Activated CD4-positive, alpha-beta T cell treated with anti-CD3 and anti-CD28 coated beads for 36 hours (primary cell): ENCODE measurements around the gene FILIP1. TPM values are rescaled to one million over a fixed set of nuclear protein-coding genes. Genes with fewer than 3 reads are reported as not detected.

Experiments
- ATAC-seq: fragments of 200-7000 bp; cut with Tn5 transposase; one replicate; pipeline ENCODE4 v1.10.0; 2021; ENCODE audit warnings: mild to moderate bottlenecking, moderate library complexity
- CTCF ChIA-PET: fragments of 350-600 bp; sonication (Branson Sonifier 250); formaldehyde crosslinking; loops from one replicate; lab custom pipeline; 2021; ENCODE audit warnings: antibody characterized with exemption; lab: Charles Lee
- POLR2A ChIA-PET: fragments of 350-600 bp; sonication (Branson Sonifier 250); formaldehyde crosslinking; loops from one replicate; lab custom pipeline; 2021; ENCODE audit warnings: antibody characterized with exemption, inconsistent platforms; lab: Charles Lee
- DNase-seq: peaks from one replicate; pipeline ENCODE4 v3.0.0-alpha.2; 2020
- H3K27ac Mint-ChIP-seq: one replicate; pipeline ENCODE4 v1.8.0; 2021; ENCODE audit warnings: mixed read lengths
- H3K27me3 Mint-ChIP-seq: one replicate; pipeline ENCODE4 v1.8.0; 2021; ENCODE audit warnings: mixed read lengths
- H3K36me3 Mint-ChIP-seq: one replicate; pipeline ENCODE4 v1.8.0; 2021; ENCODE audit warnings: low read depth, mixed read lengths
- H3K4me1 Mint-ChIP-seq: one replicate; pipeline ENCODE4 v1.8.0; 2021; ENCODE audit warnings: mixed read lengths
- H3K4me3 Mint-ChIP-seq: one replicate; pipeline ENCODE4 v1.8.0; 2021; ENCODE audit warnings: mild to moderate bottlenecking, moderate library complexity, mixed read lengths
- H3K9me3 Mint-ChIP-seq: one replicate; pipeline ENCODE4 v1.8.0; 2021; ENCODE audit warnings: low read depth, mixed read lengths
- intact Hi-C, 2 experiments: fragments of 100-400 bp; cut with DNase I in 1 of 2; cut with micrococcal nuclease in 1 of 2; formaldehyde crosslinking; loops; one replicate each; pipeline versions ENCODE4 v1.14.2 to v1.15.1; 2022 to 2024; cut with DNase I, micrococcal nuclease
- microRNA-seq: library from miRNA; unstranded; fragments of <30 nt; microRNA quantifications from one replicate; pipeline ENCODE4 v1.2.0, GENCODE V29; 2021; ENCODE audit warnings: borderline replicate concordance
- total RNA-seq, 2 experiments: library from RNA; stranded (reverse); gene quantifications; one replicate each; pipeline ENCODE4 v1.2.3, GENCODE V29; 2021

FILIP1 gene
- total RNA-seq, 2 experiments from 2014 or later: not detected

- Mint-ChIP-seq H3K36me3 (peaks cover 4% of the 10 kb centered on the region), H3K4me1 (no peaks in the 10 kb centered on the region), H3K4me3 (no peak overlapping the region), H3K27me3 (peaks cover 12% of the 10 kb centered on the region), H3K27ac (no peak overlapping the region), H3K9me3 (no peaks in the 10 kb centered on the region)
- intact Hi-C loops: no loop called here
- ChIA-PET CTCF (interaction anchor here (0.6 kb wide), 1 partner anchor 790 kb away, joined by 3 read pairs; no protein-coding TSS in a partner anchor), POLR2A (interaction anchor here (0.5 to 0.7 kb wide), 2 partner anchors 62 to 225 kb away, joined by 3 to 4 read pairs; no protein-coding TSS in a partner anchor)
- ATAC-seq (no peak), DNase-seq (no peak)
Measured at GRCh38 chr6:75249837-75250236, 243.8 kb downstream of the FILIP1 start.

GRCh38 chr6:75246386-75246785, 247.2 kb downstream of the FILIP1 start:
- intact Hi-C loops: no loop called here
- CTCF ChIA-PET: no interaction called here
- peaks cover 7% of the 10 kb centered on the region for H3K36me3 Mint-ChIP-seq
- ATAC-seq (no peak), DNase-seq (no peak)
- no peak overlapping the region for H3K27ac Mint-ChIP-seq
- no peaks in the 10 kb centered on the region for H3K9me3 Mint-ChIP-seq
- peaks cover 12% of the 10 kb centered on the region for H3K27me3 Mint-ChIP-seq
- POLR2A ChIA-PET: no interaction called here
- no peak overlapping the region for H3K4me3 Mint-ChIP-seq
- H3K4me1 Mint-ChIP-seq: peaks cover 17% of the 10 kb centered on the region

DNA sequence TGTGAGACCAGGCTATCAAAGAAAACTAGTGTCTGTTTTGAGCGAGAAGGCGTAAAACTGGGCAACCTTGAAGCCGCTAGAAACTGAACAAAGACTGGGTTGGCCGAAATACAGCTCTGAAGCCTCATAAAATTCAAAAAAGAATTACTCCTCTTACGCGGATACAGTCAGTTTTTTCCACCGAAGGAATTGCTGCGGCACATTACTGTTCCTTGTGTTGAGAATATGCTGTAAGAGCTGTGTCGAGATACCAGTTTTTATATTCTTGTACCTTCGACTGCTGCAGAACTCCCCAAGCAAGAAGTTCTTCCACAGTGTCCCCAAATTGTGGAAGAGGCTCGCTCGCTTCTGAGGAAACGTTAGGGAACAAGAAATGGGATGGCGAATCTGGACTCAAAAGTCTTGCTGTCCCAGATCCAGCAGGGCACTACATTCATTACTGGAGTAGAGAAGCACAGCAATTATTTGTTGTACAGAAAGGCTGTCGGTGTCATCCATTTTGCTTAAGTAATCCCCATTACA, 249.5 kb downstream of the FILIP1 start:
- DNase-seq (no peak), ATAC-seq (no peak)
- intact Hi-C loops: loop anchor here (1.0 to 5.0 kb wide), 3 partner anchors 22 to 1722 kb away; partner anchors contain the start of genes EEF1A1 (in 2 of the 2) and SENP6 (in 1 of the 2)
- POLR2A ChIA-PET: interaction anchor here (1.5 to 1.7 kb wide), 2 partner anchors 34 to 40 kb away, joined by 5 to 7 read pairs; partner anchors contain the start of gene TMEM30A
- peak overlapping the region; percentile 95 for H3K27ac Mint-ChIP-seq
- H3K9me3 Mint-ChIP-seq: no peaks in the 10 kb centered on the region
- H3K36me3 Mint-ChIP-seq: peaks cover 23% of the 10 kb centered on the region
- peak overlapping the region; percentile 91 for H3K4me3 Mint-ChIP-seq
- peaks cover 12% of the 10 kb centered on the region for H3K27me3 Mint-ChIP-seq
- CTCF ChIA-PET: interaction anchor here (0.5 to 2.0 kb wide), 9 partner anchors 14 to 1806 kb away, joined by 3 to 13 read pairs (median 3); partner anchors contain the start of gene TMEM30A
- peaks cover 30% of the 10 kb centered on the region for H3K4me1 Mint-ChIP-seq

DNA sequence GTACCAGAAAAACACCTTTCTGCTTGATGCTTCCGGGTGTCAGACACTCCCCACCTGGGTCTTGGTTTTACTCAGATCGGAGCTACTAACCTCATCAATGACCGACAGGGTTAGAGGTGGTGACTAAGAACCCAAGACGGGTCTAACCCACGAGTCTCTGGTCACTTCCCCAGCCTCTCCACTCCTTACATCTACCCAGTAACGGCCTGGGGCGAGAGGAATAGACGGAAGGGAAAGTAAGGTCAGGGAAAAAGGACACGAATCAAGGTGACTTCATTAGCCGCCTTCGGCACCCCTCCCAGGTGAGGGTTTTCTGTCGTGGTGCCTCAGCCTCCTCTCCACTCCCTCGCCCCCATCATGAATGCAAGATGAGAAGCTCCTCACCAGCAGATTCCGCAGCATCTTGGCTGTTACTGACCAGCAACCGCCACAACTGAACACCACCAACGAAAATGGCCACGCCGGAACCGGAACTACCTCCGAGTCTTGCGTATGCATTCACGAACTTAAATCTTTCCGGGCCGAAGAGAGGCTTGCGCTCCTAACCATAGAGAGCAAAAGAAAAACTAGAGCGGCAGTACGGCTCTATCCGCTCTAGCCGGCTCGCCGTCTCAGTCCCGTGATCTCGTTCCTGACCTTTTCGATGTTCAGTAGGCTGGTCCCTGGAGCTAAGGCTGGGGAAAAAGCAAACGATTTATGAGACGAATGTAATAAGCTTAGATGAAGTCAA, 250.1 kb downstream of the FILIP1 start, which contains the start of gene COX7A2:
Gene COX7A2 (minus strand): TSS at position 469 of the 730 bp plus-strand sequence. CDS start 67 bp downstream, at position 402.
- peak; percentile 91 for DNase-seq
- ATAC-seq: peak; percentile 97
- H3K27me3 Mint-ChIP-seq: peaks cover 12% of the 10 kb centered on the region
- H3K4me3 Mint-ChIP-seq: peak within 1 kb of the TSS; percentile 91
- peaks cover 27% of the 10 kb centered on the region for H3K36me3 Mint-ChIP-seq
- intact Hi-C loops: loop anchor here (1.0 to 5.0 kb wide), 5 partner anchors 23 to 1721 kb away; partner anchors contain the start of genes EEF1A1 (in 2 of the 2), SENP6 (in 2 of the 2) and TMEM30A (in 2 of the 2)
- H3K27ac Mint-ChIP-seq: peak within 1 kb of the TSS; percentile 95
- ChIA-PET CTCF (interaction anchor here (0.5 to 2.0 kb wide), 10 partner anchors 15 to 1806 kb away, joined by 3 to 13 read pairs (median 3); partner anchors contain the start of gene TMEM30A), POLR2A (interaction anchor here (0.5 to 1.7 kb wide), 6 partner anchors 35 to 1614 kb away, joined by 3 to 7 read pairs (median 4); partner anchors contain the start of gene TMEM30A)
- H3K9me3 Mint-ChIP-seq: no peaks in the 10 kb centered on the region
- H3K4me1 Mint-ChIP-seq: peaks cover 35% of the 10 kb centered on the region

Small RNA genes within 50 kb of the gene (microRNA-seq; reads per million reads assigned to microRNA genes)
- gene MIR4463: not detected

Other genes starting within 250 kb of the FILIP1 start
- 100 to 1,000 TPM; 468 to 520 TPM for gene COX7A2, start 250.0 kb downstream of the FILIP1 start, total RNA-seq
- 10 to 100 TPM; 23.4 to 44.3 TPM for gene TMEM30A, start 209.0 kb downstream of the FILIP1 start, total RNA-seq
- gene SENP6, start 108.1 kb upstream of the FILIP1 start, total RNA-seq: 10 to 100 TPM; 69.5 to 75.1 TPM